K562 (cell line): ENCODE measurements around the gene INSIG1. TPM values are rescaled to one million over a fixed set of nuclear protein-coding genes. Genes with fewer than 3 reads are reported as not detected.

Experiments used
- ARHGAP35 ChIP-seq: fragments of 450-650 bp; IDR thresholded peaks from 2 replicates; pipeline ENCODE4 v1.6.1; 2018; ENCODE audit not compliant: partially characterized antibody
- BCLAF1 ChIP-seq, 2 experiments: fragments of 450-650 bp in 1 of 2; IDR thresholded peaks; 2 replicates each; pipeline ENCODE4 v1.6.1; 2011 to 2017; ENCODE audit warnings: low read depth in 2 of 2, antibody characterized with exemption in 1 of 2, borderline replicate concordance in 1 of 2, low read length in 1 of 2, mild to moderate bottlenecking in 1 of 2, mixed read lengths in 1 of 2; ENCODE audit not compliant: control insufficient read depth in 1 of 2
- BRF1 ChIP-seq: IDR thresholded peaks from 3 replicates; pipeline ENCODE4 v1.6.1; 2011; ENCODE audit warnings: borderline replicate concordance, mild to moderate bottlenecking; ENCODE audit not compliant: insufficient read length; ENCODE audit errors: extremely low read depth
- BRF2 ChIP-seq: IDR thresholded peaks from 3 replicates; pipeline ENCODE4 v1.6.1; 2011; ENCODE audit warnings: borderline replicate concordance, mild to moderate bottlenecking; ENCODE audit not compliant: insufficient read length, insufficient read depth
- CCAR2 ChIP-seq: fragments of 200-400 bp; formaldehyde crosslinking; IDR thresholded peaks from 2 replicates; pipeline ENCODE4 v1.6.1; 2017; ENCODE audit warnings: mild to moderate bottlenecking, low read depth, low read length
- CSDE1 ChIP-seq, 2 experiments: fragments of 450-650 bp; IDR thresholded peaks; 2 replicates each; pipeline ENCODE4 v1.6.1; 2016; ENCODE audit warnings: mild to moderate bottlenecking in 1 of 2
- DIDO1 ChIP-seq: fragments of 450-650 bp; IDR thresholded peaks from 2 replicates; pipeline ENCODE4 v1.6.1; 2016; ENCODE audit warnings: low read depth, missing biosample characterization, missing genetic modification characterization
- ELF1 ChIP-seq: fragments of 200-800 bp; sonication (Bioruptor generic); IDR thresholded peaks from 2 replicates; pipeline ENCODE4 v1.6.1; 2016; ENCODE audit warnings: missing genetic modification characterization, missing compliant biosample characterization
- ETS2 ChIP-seq: IDR thresholded peaks from 2 replicates; pipeline ENCODE4 v1.6.1; 2016; ENCODE audit warnings: borderline replicate concordance, missing genetic modification characterization, mild to moderate bottlenecking, moderate library complexity, missing compliant biosample characterization; ENCODE audit not compliant: poor library complexity, severe bottlenecking
- GTF2E2 ChIP-seq: fragments of 200-800 bp; sonication (Bioruptor generic); IDR thresholded peaks from 2 replicates; pipeline ENCODE4 v1.6.1; 2016; ENCODE audit warnings: missing genetic modification characterization, missing compliant biosample characterization
- MTA1 ChIP-seq: fragments of 450-650 bp; IDR thresholded peaks from 2 replicates; pipeline ENCODE4 v1.6.1; 2017; ENCODE audit warnings: borderline replicate concordance
- MTA3 ChIP-seq: fragments of 450-650 bp; formaldehyde crosslinking; IDR thresholded peaks from 2 replicates; pipeline ENCODE4 v1.6.1; 2017; ENCODE audit warnings: mild to moderate bottlenecking, borderline replicate concordance
- PYGO2 ChIP-seq: fragments of 450-650 bp; IDR thresholded peaks from 2 replicates; pipeline ENCODE4 v1.6.1; 2016; ENCODE audit warnings: mild to moderate bottlenecking, missing genetic modification characterization, moderate library complexity, missing compliant biosample characterization
- TEAD1 ChIP-seq, 2 experiments: fragments of 450-650 bp in 1 of 2; sonication (generic) in 1 of 2; formaldehyde crosslinking; IDR thresholded peaks; 2 replicates each; pipeline versions ENCODE4 v1.4.0 to v1.8.0; 2020 to 2022; ENCODE audit warnings: mild to moderate bottlenecking in 2 of 2, missing genetic modification reagents in 1 of 2
- YBX1 ChIP-seq: fragments of 450-650 bp; IDR thresholded peaks from 2 replicates; pipeline ENCODE4 v1.7.1; 2016; ENCODE audit warnings: mild to moderate bottlenecking
- ZBED1 ChIP-seq: IDR thresholded peaks from 2 replicates; pipeline ENCODE4 v1.6.1; 2014
- ZBTB8A ChIP-seq: fragments of 450-650 bp; IDR thresholded peaks from 2 replicates; pipeline ENCODE4 v1.6.1; 2018; ENCODE audit warnings: mild to moderate bottlenecking, moderate library complexity; ENCODE audit not compliant: partially characterized antibody
- ZFP36 ChIP-seq: fragments of 150-350 bp; IDR thresholded peaks from 2 replicates; pipeline ENCODE4 v1.6.1; 2018; ENCODE audit warnings: low read length, low read depth; ENCODE audit not compliant: partially characterized antibody
- ZFX ChIP-seq: sonication (generic); formaldehyde crosslinking; IDR thresholded peaks from 2 replicates; pipeline ENCODE4 v1.8.0; 2022; ENCODE audit warnings: mild to moderate bottlenecking, missing genetic modification reagents, moderate library complexity
- ZNF232 ChIP-seq: sonication (generic); formaldehyde crosslinking; IDR thresholded peaks from 2 replicates; pipeline ENCODE4 v1.8.0; 2022; ENCODE audit warnings: mild to moderate bottlenecking, missing genetic modification reagents
- ZNF282 ChIP-seq: sonication (generic); formaldehyde crosslinking; IDR thresholded peaks from 2 replicates; pipeline ENCODE4 v1.8.1; 2023; ENCODE audit warnings: missing genetic modification reagents
- ZNF347 ChIP-seq: fragments of 450-650 bp; formaldehyde crosslinking; IDR thresholded peaks from 2 replicates; pipeline ENCODE4 v1.4.0; 2020; ENCODE audit warnings: low read depth, mild to moderate bottlenecking, moderate library complexity
- ZNF830 ChIP-seq: fragments of 250-450 bp; sonication (Bioruptor Pico); IDR thresholded peaks from 2 replicates; pipeline ENCODE4 v1.5.0; 2021; ENCODE audit warnings: mild to moderate bottlenecking
- polyA plus RNA-seq, 8 experiments: library from polyadenylated mRNA; depleted of rRNA in 4 of 8; stranded (reverse) in 5 of 8; unstranded in 3 of 8; fragments of >200 nt; fragmentation: Nextera tagmentation in 2 of 8; fragmentation: Illumina TruSeq in 1 of 8; extraction: Ambion mirVana in 2 of 8; extraction: Trizol in 1 of 8; gene quantifications; 2 replicates each; pipeline versions ENCODE4 v1.2.1 to v1.2.3, GENCODE V29; 2011 to 2014; ENCODE audit warnings: inconsistent platforms in 1 of 8, missing spikeins in 1 of 8
- total RNA-seq, 7 experiments: library from RNA; depleted of rRNA in 6 of 7; stranded (reverse); fragments of >200 nt in 6 of 7; fragmentation: Illumina TruSeq in 2 of 7; extraction: Trizol in 2 of 7; gene quantifications; 2 replicates each; pipeline versions ENCODE4 v1.2.1 to v1.2.3, GENCODE V29; 2011 to 2021; ENCODE audit warnings: low replicate concordance in 1 of 7
- TF ChIP-seq, protein P1 (sequence below): sonication (generic); formaldehyde crosslinking; IDR thresholded peaks from 2 replicates; pipeline ENCODE4 v1.8.1; 2022; ENCODE audit warnings: missing genetic modification reagents

INSIG1 gene
- total and polyA plus RNA-seq, 9 of the 15 experiments (the other 6 are each of a cell fraction or from before 2014, with no cell fraction given) = 57.1 to 787 (median 238) TPM

- TF ChIP-seq YBX1 (no peak), BCLAF1 (IDR thresholded peaks at IDR 0.05; ENCODE audit: borderline replicate concordance in 1 of 2, control insufficient read depth in 1 of 2, low read depth in 2 of 2, low read length in 1 of 2) (no peak), MTA1 (peak; percentile 39; the same call in 1 of the 2 replicates), ARHGAP35 (no peak), ZBED1 (no peak), BRF1 (no peak), ETS2 (tag) (no peak), ZFX (peak; percentile 56), ZNF347 (CRISPR knock-in tag) (no peak), CCAR2 (no peak), ELF1 (tag) (no peak), DIDO1 (tag) (no peak), CSDE1 (IDR thresholded peaks at IDR 0.05) (no peak), ZBTB8A (no peak), BRF2 (no peak), PYGO2 (no peak), TEAD1 (CRISPR knock-in tag; IDR thresholded peaks at IDR 0.05) (0 out of 4 replicates have a peak, but pooled peaks have one; percentile 30 to 48), ZFP36 (no peak), MTA3 (peak; percentile 27; the same call in 1 of the 2 replicates), ZNF830 (0 out of 2 replicates have a peak, but pooled peaks have one; percentile 24), GTF2E2 (tag) (no peak), ZNF232 (CRISPR knock-in tag) (0 out of 2 replicates have a peak, but pooled peaks have one; percentile 56), ZNF282 (no peak)
- TF ChIP-seq, protein P1, sequence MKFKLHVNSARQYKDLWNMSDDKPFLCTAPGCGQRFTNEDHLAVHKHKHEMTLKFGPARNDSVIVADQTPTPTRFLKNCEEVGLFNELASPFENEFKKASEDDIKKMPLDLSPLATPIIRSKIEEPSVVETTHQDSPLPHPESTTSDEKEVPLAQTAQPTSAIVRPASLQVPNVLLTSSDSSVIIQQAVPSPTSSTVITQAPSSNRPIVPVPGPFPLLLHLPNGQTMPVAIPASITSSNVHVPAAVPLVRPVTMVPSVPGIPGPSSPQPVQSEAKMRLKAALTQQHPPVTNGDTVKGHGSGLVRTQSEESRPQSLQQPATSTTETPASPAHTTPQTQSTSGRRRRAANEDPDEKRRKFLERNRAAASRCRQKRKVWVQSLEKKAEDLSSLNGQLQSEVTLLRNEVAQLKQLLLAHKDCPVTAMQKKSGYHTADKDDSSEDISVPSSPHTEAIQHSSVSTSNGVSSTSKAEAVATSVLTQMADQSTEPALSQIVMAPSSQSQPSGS (CRISPR knock-in tag) = no peak
Observed at GRCh38 chr7:155296788-155297516, 726 bp upstream of the INSIG1 start (continued).
